Lung (tissue), 12 donors: ENCODE data around the gene C16orf86. TPM values are rescaled to one million over a fixed set of nuclear protein-coding genes. Genes with fewer than 3 reads are reported as not detected.

Source experiments
- ATAC-seq: fragments of 200-7000 bp; cut with Tn5 transposase; one replicate; pipeline ENCODE4 v1.9.1; 2020; ENCODE audit warnings: moderate number of reproducible peaks; ENCODE audit not compliant: insufficient read depth, low FRiP score
- DNase-seq, 3 donors: peaks; one replicate each; pipeline ENCODE4 v3.0.0-alpha.2; 2013 to 2017
- H3K27ac ChIP-seq, 2 donors: one replicate each; pipeline ENCODE4 v1.5.1; 2013; ENCODE audit warnings: mild to moderate bottlenecking in 2 of 2, moderate library complexity in 2 of 2, control low read depth in 1 of 2, inconsistent platforms in 1 of 2, low read depth in 1 of 2, low read length in 1 of 2
- H3K27me3 ChIP-seq, 3 donors: one replicate each; pipeline ENCODE4 v1.5.1; 2013; ENCODE audit warnings: low read length in 2 of 3; ENCODE audit not compliant: control insufficient read depth in 3 of 3, insufficient read depth in 3 of 3
- H3K36me3 ChIP-seq, 4 donors: one replicate each; pipeline ENCODE4 v1.5.1; 2013; ENCODE audit warnings: low read length in 4 of 4, mild to moderate bottlenecking in 1 of 4, moderate library complexity in 1 of 4; ENCODE audit not compliant: control insufficient read depth in 4 of 4, insufficient read depth in 4 of 4
- H3K4me1 ChIP-seq, 5 donors: one replicate each; pipeline ENCODE4 v1.5.1; 2013; ENCODE audit warnings: low read length in 5 of 5, mild to moderate bottlenecking in 2 of 5, moderate library complexity in 1 of 5; ENCODE audit not compliant: control insufficient read depth in 5 of 5, insufficient read depth in 5 of 5
- H3K4me3 ChIP-seq: one replicate; pipeline ENCODE4 v1.5.1; 2013; ENCODE audit warnings: mild to moderate bottlenecking, control low read depth, moderate library complexity
- H3K9ac ChIP-seq, 2 donors: one replicate each; pipeline ENCODE4 v1.5.1; 2013; ENCODE audit warnings: low read length in 2 of 2, control low read depth in 1 of 2; ENCODE audit not compliant: insufficient read depth in 1 of 2
- H3K9me3 ChIP-seq, 4 donors: one replicate each; pipeline ENCODE4 v1.5.1; 2013; ENCODE audit warnings: low read length in 3 of 4, mild to moderate bottlenecking in 1 of 4, moderate library complexity in 1 of 4; ENCODE audit not compliant: control insufficient read depth in 4 of 4, insufficient read depth in 3 of 4
- CTCF ChIP-seq: IDR thresholded peaks from 2 replicates; pipeline ENCODE4 v1.5.1; 2012; ENCODE audit warnings: mild to moderate bottlenecking; ENCODE audit errors: control extremely low read depth, extremely low read depth
- WGBS, 2 donors: extraction: QIAGEN DNeasy Blood & Tissue Kit; methylation state at CpG; one replicate each; pipeline ENCODE4 v1.1.7; 2013; 5-methylcytosine and 5-hydroxymethylcytosine counted together
- polyA plus RNA-seq, 2 donors: library from polyadenylated mRNA; stranded (reverse); fragments of 200-250 nt; gene quantifications; one replicate each; pipeline ENCODE4 v1.2.1, GENCODE V29; 2013
- total RNA-seq, 2 donors: library from RNA; depleted of rRNA in 1 of 2; stranded (reverse); fragments of >200 nt in 1 of 2; gene quantifications; one replicate each; pipeline ENCODE4 v1.2.1, GENCODE V29; 2014 to 2021
- donor health status: control.
- donor health status: control.
- donor health status: Bipolar disorder and iron deficiency.
- donor health status: healthy.
- donor health status: DM: yes; HTN: yes; CAD: no.

Gene C16orf86
- total and polyA plus RNA-seq, 4 donors: 3.7 to 6.4 (median 5.2) TPM

- no peak overlapping the region for H3K4me3 ChIP-seq
- DNase-seq (no peak), ATAC-seq (no peak)
- no peaks in the 10 kb centered on the region for H3K9me3 ChIP-seq
- no peak for TF ChIP-seq CTCF
- peaks cover 0 to 19% (median 17%) of the 10 kb centered on the region in 3 donors for H3K27me3 ChIP-seq
- no peak overlapping the region for H3K9ac ChIP-seq
- no peak overlapping the region for H3K27ac ChIP-seq
- WGBS, 2 donors: 86 to 91% methylated on average over 9 of the region's 9 CpGs
- H3K36me3 ChIP-seq: peaks cover 0 to 12% (median 4%) of the 10 kb centered on the region in 4 donors
- H3K4me1 ChIP-seq: peaks cover 2 to 20% (median 11%) of the 10 kb centered on the region in 5 donors
These were observed 10.1 kb upstream of the C16orf86 start for GRCh38 chr16:67656344-67657016.

DNA sequence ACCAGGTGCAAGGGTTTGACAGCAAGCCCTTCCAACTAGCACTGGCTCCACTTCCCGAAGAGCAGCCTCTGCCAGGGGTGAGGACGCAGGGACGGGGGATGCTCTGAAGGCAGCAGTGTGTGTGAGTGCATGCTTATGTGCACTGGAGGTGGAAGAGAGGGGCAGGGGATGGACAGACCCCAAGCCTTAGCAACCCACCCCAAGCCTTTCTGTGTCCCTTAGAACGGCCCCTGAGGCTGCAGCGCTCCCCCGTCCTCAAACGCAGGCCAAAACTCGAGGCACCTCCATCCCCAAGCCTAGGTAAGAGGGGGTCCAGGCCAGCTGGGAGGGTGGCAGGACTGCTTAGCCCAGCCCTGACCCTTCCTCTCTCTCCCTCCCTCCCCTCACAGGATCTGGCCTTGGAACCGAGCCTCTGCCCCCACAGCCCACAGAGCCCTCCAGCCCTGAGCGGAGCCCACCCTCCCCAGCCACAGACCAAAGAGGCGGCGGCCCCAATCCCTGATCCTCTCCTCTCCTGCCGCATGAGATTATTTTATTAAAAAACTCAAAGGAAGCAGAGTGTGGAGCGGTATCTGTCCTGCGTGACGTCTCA, 9.5 kb upstream of the C16orf86 start:
- ATAC-seq (no peak), DNase-seq (no peak)
- peaks cover 0 to 13% (median 11%) of the 10 kb centered on the region in 3 donors for H3K27me3 ChIP-seq
- peaks cover 2 to 20% (median 12%) of the 10 kb centered on the region in 5 donors for H3K4me1 ChIP-seq
- TF ChIP-seq CTCF: no peak
- 92 to 97% methylated on average over 14 to 16 of the region's 16 CpGs for WGBS, 2 donors
- H3K27ac ChIP-seq: no peak overlapping the region
- no peak overlapping the region for H3K9ac ChIP-seq
- no peak overlapping the region for H3K4me3 ChIP-seq
- H3K36me3 ChIP-seq: peaks cover 0 to 12% (median 4%) of the 10 kb centered on the region in 4 donors
- no peaks in the 10 kb centered on the region for H3K9me3 ChIP-seq

- ATAC-seq (no peak), DNase-seq (no peak)
- TF ChIP-seq CTCF: no peak
- Histone ChIP-seq H3K4me1 (peaks cover 2 to 20% (median 12%) of the 10 kb centered on the region in 5 donors), H3K27me3 (peaks cover 0 to 9% (median 8%) of the 10 kb centered on the region in 3 donors), H3K36me3 (peaks cover 0 to 15% (median 4%) of the 10 kb centered on the region in 4 donors), H3K9me3 (no peaks in the 10 kb centered on the region), H3K9ac (no peak overlapping the region), H3K4me3 (no peak overlapping the region), H3K27ac (no peak overlapping the region)
- 94 to 95% methylated on average over 18 of the region's 18 CpGs for WGBS, 2 donors
These were observed 8.7 kb upstream of the C16orf86 start for GRCh38 chr16:67657751-67658518.
